ENCODE data around the gene PDGFRB.

DNA sequence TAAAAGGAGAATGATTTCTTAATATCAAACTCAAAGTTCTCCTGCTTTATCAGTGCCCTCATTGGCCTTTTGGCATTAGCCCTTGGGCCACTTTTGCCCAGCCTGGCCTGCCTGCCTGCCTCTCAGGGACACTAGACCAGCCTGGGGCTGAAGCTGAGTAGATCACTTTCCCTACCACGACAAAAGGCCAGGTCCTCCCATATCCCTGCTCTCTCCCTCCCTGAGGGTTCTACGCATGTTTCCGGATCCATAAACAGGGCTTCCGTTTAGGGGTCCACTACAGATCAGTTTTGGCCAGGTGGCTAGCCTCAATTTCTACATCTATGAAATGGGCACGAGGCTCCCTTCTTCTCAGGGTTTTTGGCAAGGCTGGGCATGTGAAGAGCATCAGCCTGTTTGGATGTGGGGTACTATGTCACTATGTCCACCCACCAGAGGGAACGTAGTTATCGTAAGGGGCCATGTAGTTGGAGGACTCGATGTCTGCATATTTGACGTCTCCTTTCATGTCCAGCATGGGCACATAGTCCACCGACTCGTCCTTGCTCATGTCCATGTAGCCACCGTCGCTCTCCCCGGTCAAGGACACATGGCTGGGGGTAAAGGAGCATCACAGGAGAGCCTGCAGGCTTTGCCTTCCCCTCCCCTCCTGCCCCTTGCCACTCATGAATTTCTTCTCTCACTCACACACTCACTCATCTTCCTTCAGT, 34.0 kb downstream of the PDGFRB start:
- TF ChIP-seq, protein P1, sequence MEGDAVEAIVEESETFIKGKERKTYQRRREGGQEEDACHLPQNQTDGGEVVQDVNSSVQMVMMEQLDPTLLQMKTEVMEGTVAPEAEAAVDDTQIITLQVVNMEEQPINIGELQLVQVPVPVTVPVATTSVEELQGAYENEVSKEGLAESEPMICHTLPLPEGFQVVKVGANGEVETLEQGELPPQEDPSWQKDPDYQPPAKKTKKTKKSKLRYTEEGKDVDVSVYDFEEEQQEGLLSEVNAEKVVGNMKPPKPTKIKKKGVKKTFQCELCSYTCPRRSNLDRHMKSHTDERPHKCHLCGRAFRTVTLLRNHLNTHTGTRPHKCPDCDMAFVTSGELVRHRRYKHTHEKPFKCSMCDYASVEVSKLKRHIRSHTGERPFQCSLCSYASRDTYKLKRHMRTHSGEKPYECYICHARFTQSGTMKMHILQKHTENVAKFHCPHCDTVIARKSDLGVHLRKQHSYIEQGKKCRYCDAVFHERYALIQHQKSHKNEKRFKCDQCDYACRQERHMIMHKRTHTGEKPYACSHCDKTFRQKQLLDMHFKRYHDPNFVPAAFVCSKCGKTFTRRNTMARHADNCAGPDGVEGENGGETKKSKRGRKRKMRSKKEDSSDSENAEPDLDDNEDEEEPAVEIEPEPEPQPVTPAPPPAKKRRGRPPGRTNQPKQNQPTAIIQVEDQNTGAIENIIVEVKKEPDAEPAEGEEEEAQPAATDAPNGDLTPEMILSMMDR (IDR thresholded peaks at IDR 0.05), result no peak
- TF ChIP-seq MYC (IDR thresholded peaks at IDR 0.05; ENCODE audit: borderline replicate concordance, low read length), result no peak
- TF ChIP-seq EHF (CRISPR knock-in tag; IDR thresholded peaks at IDR 0.05), result no peak

Data from A549 (cell line).